Activated B cell treated with CpG ODN at 0.5 μM for 24 hours (primary cell): Measurements from ENCODE around the gene WWOX. TPM values are rescaled to one million over a fixed set of nuclear protein-coding genes. Genes with fewer than 3 reads are reported as not detected.

Source experiments
- ATAC-seq: fragments of 200-7000 bp; cut with Tn5 transposase; one replicate; pipeline ENCODE4 v1.10.0; 2021; ENCODE audit warnings: low read depth, mild to moderate bottlenecking, moderate library complexity
- CTCF ChIA-PET: fragments of 350-600 bp; sonication (Branson Sonifier 250); formaldehyde crosslinking; loops from one replicate; lab custom pipeline; 2021; ENCODE audit warnings: antibody characterized with exemption; lab: Charles Lee
- POLR2A ChIA-PET: fragments of 350-600 bp; sonication (Branson Sonifier 250); formaldehyde crosslinking; loops from one replicate; lab custom pipeline; 2021; ENCODE audit warnings: antibody characterized with exemption; lab: Charles Lee
- DNase-seq: peaks from one replicate; pipeline ENCODE4 v3.0.0; 2022
- H3K27ac Mint-ChIP-seq: one replicate; pipeline ENCODE4 v1.8.0; 2020; ENCODE audit warnings: mixed read lengths
- H3K27me3 Mint-ChIP-seq: one replicate; pipeline ENCODE4 v1.8.0; 2021; ENCODE audit warnings: mixed read lengths
- H3K36me3 Mint-ChIP-seq: one replicate; pipeline ENCODE4 v1.8.0; 2021; ENCODE audit warnings: low read depth, mixed read lengths
- H3K4me1 Mint-ChIP-seq: one replicate; pipeline ENCODE4 v1.8.0; 2021; ENCODE audit warnings: mixed read lengths
- H3K4me3 Mint-ChIP-seq: one replicate; pipeline ENCODE4 v1.8.0; 2020; ENCODE audit warnings: mild to moderate bottlenecking, mixed read lengths
- H3K9me3 Mint-ChIP-seq: one replicate; pipeline ENCODE4 v1.8.0; 2020; ENCODE audit warnings: mixed read lengths
- intact Hi-C: fragments of 100-400 bp; cut with micrococcal nuclease; formaldehyde crosslinking; loops from one replicate; pipeline ENCODE4 v1.15.1; 2024
- total RNA-seq: library from RNA; stranded (reverse); gene quantifications from 2 replicates; pipeline ENCODE4 v1.2.3, GENCODE V29; 2022
- TF ChIP-seq, protein P1 (sequence below): fragments of 200-600 bp; IDR thresholded peaks from one replicate; pipeline ENCODE4 v1.8.0; 2022; ENCODE audit warnings: antibody characterized with exemption, mild to moderate bottlenecking

The WWOX gene
- total RNA-seq, 1 donor from 2014 or later: 22.6 TPM

DNA sequence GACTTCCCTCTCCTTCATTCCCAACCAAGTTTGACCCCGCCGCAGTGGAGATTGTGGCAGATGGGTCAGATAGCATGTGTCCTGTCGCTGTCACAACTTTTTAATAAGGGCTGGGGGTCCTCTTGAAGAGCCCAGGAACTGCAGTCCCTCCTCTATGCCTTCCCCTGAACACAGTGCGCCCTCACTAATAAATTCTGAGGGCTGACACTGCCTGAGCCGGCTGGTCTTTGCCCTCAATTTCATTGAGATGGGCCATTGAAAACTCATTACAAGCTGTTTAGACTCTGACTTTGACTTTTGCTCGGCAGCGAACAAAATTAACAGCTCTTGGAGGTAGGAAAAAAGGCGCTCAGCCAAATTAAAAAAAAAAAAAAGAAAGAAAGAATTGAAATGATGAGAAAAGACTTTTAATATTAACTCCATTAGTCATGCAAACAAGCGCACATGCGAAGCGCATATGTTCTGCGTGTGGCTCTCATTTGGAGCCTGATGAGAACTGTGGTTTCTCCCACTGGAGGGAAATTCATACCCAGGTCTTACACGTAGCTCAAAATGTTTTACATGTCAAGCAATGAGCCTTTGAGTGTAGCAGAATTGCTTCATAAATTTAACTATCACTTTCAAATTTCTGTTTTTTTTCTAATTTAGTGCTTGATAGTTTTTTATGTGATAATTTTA is 704.7 kb downstream of the WWOX start:
- ChIA-PET POLR2A (no interaction called here), CTCF (no interaction called here)
- Mint-ChIP-seq H3K4me3 (no peak overlapping the region), H3K9me3 (peaks cover 2% of the 10 kb centered on the region), H3K4me1 (peaks cover 3% of the 10 kb centered on the region), H3K27me3 (no peaks in the 10 kb centered on the region), H3K36me3 (peaks cover 13% of the 10 kb centered on the region), H3K27ac (no peak overlapping the region)
- ATAC-seq (no peak), DNase-seq (no peak)
- intact Hi-C loops: no loop called here
- TF ChIP-seq, protein P1, sequence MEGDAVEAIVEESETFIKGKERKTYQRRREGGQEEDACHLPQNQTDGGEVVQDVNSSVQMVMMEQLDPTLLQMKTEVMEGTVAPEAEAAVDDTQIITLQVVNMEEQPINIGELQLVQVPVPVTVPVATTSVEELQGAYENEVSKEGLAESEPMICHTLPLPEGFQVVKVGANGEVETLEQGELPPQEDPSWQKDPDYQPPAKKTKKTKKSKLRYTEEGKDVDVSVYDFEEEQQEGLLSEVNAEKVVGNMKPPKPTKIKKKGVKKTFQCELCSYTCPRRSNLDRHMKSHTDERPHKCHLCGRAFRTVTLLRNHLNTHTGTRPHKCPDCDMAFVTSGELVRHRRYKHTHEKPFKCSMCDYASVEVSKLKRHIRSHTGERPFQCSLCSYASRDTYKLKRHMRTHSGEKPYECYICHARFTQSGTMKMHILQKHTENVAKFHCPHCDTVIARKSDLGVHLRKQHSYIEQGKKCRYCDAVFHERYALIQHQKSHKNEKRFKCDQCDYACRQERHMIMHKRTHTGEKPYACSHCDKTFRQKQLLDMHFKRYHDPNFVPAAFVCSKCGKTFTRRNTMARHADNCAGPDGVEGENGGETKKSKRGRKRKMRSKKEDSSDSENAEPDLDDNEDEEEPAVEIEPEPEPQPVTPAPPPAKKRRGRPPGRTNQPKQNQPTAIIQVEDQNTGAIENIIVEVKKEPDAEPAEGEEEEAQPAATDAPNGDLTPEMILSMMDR: no peak

GRCh38 chr16:78805556-78805955 is 706.1 kb downstream of the WWOX start:
- Mint-ChIP-seq H3K36me3 (peaks cover 13% of the 10 kb centered on the region), H3K9me3 (peaks cover 2% of the 10 kb centered on the region), H3K4me3 (no peak overlapping the region), H3K4me1 (peaks cover 3% of the 10 kb centered on the region), H3K27ac (no peak overlapping the region), H3K27me3 (no peaks in the 10 kb centered on the region)
- intact Hi-C loops: no loop called here
- TF ChIP-seq, protein P1: no peak
- DNase-seq (no peak), ATAC-seq (no peak)
- ChIA-PET POLR2A (no interaction called here), CTCF (no interaction called here)

- no peak for ATAC-seq
- H3K36me3 Mint-ChIP-seq: peaks cover 5% of the 10 kb centered on the region
- H3K4me1 Mint-ChIP-seq: no peaks in the 10 kb centered on the region
- intact Hi-C loops: no loop called here
- no peaks in the 10 kb centered on the region for H3K27me3 Mint-ChIP-seq
- no peak for DNase-seq
- CTCF ChIA-PET: no interaction called here
- peaks cover 2% of the 10 kb centered on the region for H3K9me3 Mint-ChIP-seq
- POLR2A ChIA-PET: no interaction called here
- TF ChIP-seq, protein P1: no peak
- no peak overlapping the region for H3K27ac Mint-ChIP-seq
- no peak overlapping the region for H3K4me3 Mint-ChIP-seq
These were observed 711.8 kb downstream of the WWOX start for GRCh38 chr16:78811247-78811646.

DNA sequence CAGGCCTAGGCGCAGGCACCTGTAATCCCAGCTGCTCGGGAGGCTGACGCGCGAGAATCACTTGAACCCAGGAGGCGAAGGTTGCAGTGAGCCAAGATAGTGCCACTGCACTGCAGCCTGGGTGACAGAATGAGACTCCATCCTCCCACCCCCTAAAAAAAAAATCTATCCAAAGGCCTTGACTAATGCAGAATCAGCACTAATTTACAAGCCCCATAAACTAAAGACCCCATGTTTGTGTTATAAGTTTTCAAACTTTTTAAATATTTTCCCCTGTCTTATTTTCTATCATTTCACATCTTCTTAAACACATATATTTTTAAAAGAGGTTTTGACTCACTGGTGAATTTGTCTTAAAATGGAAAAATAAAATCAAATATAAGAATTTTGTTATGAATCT is 713.1 kb downstream of the WWOX start:
- intact Hi-C loops: no loop called here
- POLR2A ChIA-PET: no interaction called here
- Mint-ChIP-seq H3K27me3 (no peaks in the 10 kb centered on the region), H3K27ac (no peak overlapping the region), H3K4me1 (no peaks in the 10 kb centered on the region), H3K36me3 (peaks cover 4% of the 10 kb centered on the region), H3K9me3 (no peaks in the 10 kb centered on the region), H3K4me3 (no peak overlapping the region)
- DNase-seq (no peak), ATAC-seq (no peak)
- TF ChIP-seq, protein P1: no peak
- CTCF ChIA-PET: no interaction called here

DNA sequence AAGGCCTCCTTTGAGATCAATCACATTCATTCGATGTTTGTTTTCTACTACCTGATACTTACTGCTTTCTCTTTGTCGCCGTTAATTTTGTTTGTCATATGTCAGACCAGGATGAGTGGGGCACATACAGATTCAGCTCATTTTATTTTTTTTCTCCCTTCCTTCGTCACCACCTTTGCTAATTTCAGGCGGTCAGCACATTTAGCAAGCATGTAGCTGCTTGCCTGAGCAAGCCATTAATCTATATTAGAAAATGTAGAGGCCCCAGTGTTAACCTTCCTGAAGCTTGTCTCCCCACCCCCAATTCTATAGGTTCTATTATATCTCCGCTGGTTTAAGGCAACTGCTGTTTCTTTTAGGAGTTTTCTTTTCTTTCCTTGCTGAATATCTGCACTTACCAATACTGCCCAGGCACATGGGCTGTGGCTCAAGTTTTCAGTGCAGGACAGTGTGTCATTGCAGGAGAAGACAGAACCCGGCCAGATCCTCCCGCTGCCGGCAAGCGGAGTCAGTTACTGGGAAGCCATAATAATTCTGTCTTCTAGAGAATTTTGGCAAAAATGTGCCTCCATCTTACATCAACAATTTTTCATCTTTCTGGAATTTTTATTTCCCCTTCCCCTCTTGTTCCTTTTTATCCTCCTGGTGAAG is 714.3 kb downstream of the WWOX start:
- no peak for DNase-seq
- TF ChIP-seq, protein P1: no peak
- Mint-ChIP-seq H3K27me3 (no peaks in the 10 kb centered on the region), H3K9me3 (no peaks in the 10 kb centered on the region), H3K36me3 (peaks cover 6% of the 10 kb centered on the region), H3K4me1 (no peaks in the 10 kb centered on the region), H3K4me3 (no peak overlapping the region), H3K27ac (no peak overlapping the region)
- ChIA-PET CTCF (no interaction called here), POLR2A (no interaction called here)
- ATAC-seq: no peak
- intact Hi-C loops: no loop called here
